Ectodermal cell (in vitro differentiated cells): ENCODE results near the gene PRKCA.

Experiments used
- H3K27ac ChIP-seq: 2 replicates; pipeline ENCODE4 v1.7.0; 2013; ENCODE audit warnings: mild to moderate bottlenecking, low read depth, low read length; ENCODE audit not compliant: insufficient read depth, poor library complexity, severe bottlenecking
- H3K27me3 ChIP-seq: 2 replicates; pipeline ENCODE4 v1.7.0; 2013; ENCODE audit warnings: mild to moderate bottlenecking, low read length; ENCODE audit not compliant: insufficient read depth, control insufficient read depth, poor library complexity, severe bottlenecking
- H3K36me3 ChIP-seq: one replicate; pipeline ENCODE4 v1.7.0; 2013; ENCODE audit warnings: low read length; ENCODE audit not compliant: control insufficient read depth, insufficient read depth
- H3K4me1 ChIP-seq: one replicate; pipeline ENCODE4 v1.7.0; 2013; ENCODE audit warnings: low read length; ENCODE audit not compliant: control insufficient read depth, insufficient read depth
- H3K4me3 ChIP-seq: 2 replicates; pipeline ENCODE4 v1.7.0; 2013; ENCODE audit warnings: low read depth, low read length, control low read depth; ENCODE audit not compliant: insufficient read depth
- H3K9me3 ChIP-seq: 2 replicates; pipeline ENCODE4 v1.7.0; 2013; ENCODE audit warnings: mild to moderate bottlenecking, low read length, moderate library complexity; ENCODE audit not compliant: control insufficient read depth
- WGBS, 2 experiments: methylation state at CpG; one replicate each; pipeline ENCODE4 v1.1.7; 2013; ENCODE audit warnings: missing lambda C conversion rate in 2 of 2; 5-methylcytosine and 5-hydroxymethylcytosine counted together

Gene PRKCA

DNA sequence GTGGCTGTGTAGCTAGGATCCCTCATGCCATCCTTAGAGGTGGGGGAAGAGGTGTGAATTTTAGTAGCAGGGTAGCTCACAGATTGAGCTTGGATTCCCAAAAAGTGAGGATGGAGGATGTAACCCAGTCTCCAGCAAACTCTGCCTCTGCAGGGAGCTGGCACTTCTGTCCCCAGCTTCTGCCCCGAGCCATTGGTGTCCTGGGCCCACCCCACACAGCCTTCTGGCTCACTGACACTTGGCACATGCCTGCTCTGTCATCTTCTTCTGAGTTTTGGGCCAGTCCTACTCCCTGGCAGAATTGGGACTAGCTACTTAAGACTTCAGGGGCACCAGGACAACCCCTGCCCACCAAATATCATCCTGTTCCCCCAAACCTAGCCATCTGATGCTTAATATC is 534.8 kb downstream of the PRKCA start:
- WGBS, 2 experiments, result 76 to 91% methylated on average over 1 of the region's 1 CpG
- Histone ChIP-seq H3K4me1 (no peaks in the 10 kb centered on the region), H3K9me3 (no peaks in the 10 kb centered on the region), H3K27ac (no peak overlapping the region), H3K4me3 (no peak overlapping the region), H3K27me3 (peaks cover 37% of the 10 kb centered on the region), H3K36me3 (no peaks in the 10 kb centered on the region)

DNA sequence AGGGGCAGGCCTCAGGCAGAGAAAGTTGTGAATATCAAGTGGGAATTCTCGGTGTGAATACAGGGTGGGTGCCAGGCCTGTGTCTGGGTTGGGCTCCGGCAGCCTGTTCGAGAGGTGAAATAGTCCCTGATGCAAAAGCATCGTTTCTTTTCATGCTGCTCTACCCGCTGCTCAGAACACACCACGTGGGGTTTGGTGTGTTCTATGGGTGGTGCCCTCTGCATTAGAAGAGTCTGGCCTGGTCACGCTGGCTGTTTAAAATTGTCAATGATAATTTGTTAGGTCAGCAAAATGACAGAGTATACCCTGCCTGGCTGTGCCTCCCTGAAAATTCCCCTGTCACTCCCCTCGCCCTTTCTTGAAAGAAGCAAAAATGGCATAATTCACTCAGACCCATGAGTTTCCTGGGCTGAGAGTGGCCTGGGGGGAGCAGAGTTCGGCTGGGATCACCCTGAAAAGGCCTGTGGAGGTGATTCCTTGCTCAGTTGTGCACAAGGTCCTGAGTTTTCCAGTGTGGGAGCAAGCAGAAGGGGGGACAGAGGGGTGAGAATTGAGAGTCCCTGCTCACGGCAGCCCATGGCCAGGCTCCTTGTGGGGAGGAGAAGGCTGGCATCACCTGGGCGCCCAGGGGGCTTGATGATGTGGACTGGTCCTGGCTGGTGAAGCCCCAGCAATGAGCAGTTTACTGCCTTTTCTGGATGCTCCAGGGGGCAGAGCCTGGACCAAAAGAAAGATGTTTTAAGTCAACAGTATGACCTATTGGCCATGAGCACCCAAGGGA is 535.7 kb downstream of the PRKCA start:
- Histone ChIP-seq H3K4me3 (no peak overlapping the region), H3K36me3 (no peaks in the 10 kb centered on the region), H3K27me3 (peaks cover 37% of the 10 kb centered on the region), H3K27ac (no peak overlapping the region), H3K9me3 (no peaks in the 10 kb centered on the region), H3K4me1 (no peaks in the 10 kb centered on the region)
- WGBS, 2 experiments, result 89 to 90% methylated on average over 11 of the region's 11 CpGs

DNA sequence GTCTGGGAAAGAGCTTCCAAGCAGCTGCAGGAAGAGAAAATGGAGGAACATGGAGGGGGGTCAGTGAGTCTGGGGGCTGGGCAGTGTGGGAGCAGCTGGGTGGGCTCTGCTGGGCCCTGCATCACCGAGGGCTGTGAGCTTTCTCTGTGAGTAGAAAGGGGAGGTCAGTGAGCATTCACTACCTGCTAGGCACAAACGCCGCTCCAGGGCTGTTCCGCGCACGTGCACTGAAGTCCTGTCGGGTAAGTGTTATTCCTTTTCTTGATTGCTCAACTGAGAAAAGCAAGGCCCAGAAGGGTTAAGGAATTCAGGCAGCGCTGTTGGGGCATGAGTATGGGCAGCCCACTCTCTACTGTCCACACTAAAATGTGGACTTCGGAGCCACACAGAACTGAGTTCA is 537.2 kb downstream of the PRKCA start:
- Histone ChIP-seq H3K4me1 (no peaks in the 10 kb centered on the region), H3K27me3 (peaks cover 27% of the 10 kb centered on the region), H3K27ac (no peak overlapping the region), H3K36me3 (no peaks in the 10 kb centered on the region), H3K4me3 (no peak overlapping the region), H3K9me3 (no peaks in the 10 kb centered on the region)
- WGBS, 2 experiments, result 93 to 95% methylated on average over 9 of the region's 9 CpGs

DNA sequence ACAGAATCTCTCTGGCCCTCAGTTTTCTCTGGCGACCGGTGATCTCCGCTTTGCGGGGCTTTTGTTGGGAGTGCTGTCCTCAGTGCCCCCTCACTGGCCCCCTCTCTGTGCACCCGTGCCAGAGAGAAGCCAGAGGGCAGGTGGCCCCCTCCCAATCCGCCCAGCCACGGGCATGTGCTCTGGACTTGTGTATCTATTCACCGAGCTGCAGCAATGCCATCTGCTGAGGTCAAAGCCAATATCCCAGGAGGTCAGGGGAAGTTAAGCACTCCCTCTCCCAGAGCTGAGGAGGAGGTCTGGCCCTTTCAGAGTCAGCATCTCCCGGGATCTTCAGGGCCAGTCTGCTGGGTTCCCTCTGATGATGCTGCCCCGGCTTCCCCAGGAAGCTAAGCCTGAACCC is 537.6 kb downstream of the PRKCA start:
- Histone ChIP-seq H3K4me1 (no peaks in the 10 kb centered on the region), H3K27me3 (peaks cover 23% of the 10 kb centered on the region), H3K4me3 (no peak overlapping the region), H3K9me3 (no peaks in the 10 kb centered on the region), H3K36me3 (no peaks in the 10 kb centered on the region), H3K27ac (no peak overlapping the region)
- 91% methylated on average over 10 of the region's 10 CpGs for WGBS, 2 experiments

DNA sequence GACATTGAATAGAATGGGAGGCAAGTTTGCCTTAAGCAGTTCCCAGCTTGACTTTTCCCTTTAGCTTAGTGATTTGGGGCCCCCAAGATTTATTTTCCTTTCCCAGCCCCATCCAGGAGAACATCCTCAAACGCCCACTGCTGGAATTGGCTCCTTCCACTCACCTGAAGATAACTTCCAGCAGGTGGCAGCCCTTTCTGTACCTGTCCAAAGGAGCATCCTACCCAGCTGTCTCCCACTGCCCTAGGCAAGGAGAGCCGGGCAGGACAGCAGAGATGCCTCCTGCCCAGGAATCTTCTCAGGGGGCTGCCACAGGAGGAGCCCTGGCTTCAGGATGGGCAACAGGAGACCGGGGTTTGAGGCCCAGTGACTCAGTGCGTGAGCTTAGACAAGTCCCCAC is 538.9 kb downstream of the PRKCA start:
- Histone ChIP-seq H3K4me1 (no peaks in the 10 kb centered on the region), H3K27ac (no peak overlapping the region), H3K27me3 (peaks cover 10% of the 10 kb centered on the region), H3K9me3 (no peaks in the 10 kb centered on the region), H3K36me3 (no peaks in the 10 kb centered on the region), H3K4me3 (no peak overlapping the region)
- WGBS, 2 experiments, result 65 to 67% methylated on average over 4 of the region's 4 CpGs

DNA sequence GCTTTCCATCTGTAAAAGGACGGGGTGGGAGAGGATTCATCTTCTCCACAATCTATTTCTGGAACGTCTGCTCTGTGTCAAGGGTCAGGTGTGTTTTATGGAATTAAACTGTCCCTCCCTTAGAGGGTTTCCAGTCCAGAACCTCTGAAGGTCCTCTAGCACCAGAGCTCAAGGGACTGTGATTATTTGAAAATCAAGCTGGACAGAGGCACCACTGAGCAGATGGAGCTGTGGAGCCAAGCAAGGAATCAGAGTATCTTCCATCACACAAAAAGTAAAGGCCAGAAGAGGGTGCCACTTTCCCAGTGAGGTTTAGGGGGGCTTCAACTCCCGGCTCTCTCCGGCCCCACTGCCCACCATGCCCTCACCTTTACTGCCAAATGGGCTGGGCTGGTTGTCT is 539.3 kb downstream of the PRKCA start:
- Histone ChIP-seq H3K9me3 (no peaks in the 10 kb centered on the region), H3K27ac (no peak overlapping the region), H3K4me3 (no peak overlapping the region), H3K27me3 (peaks cover 6% of the 10 kb centered on the region), H3K4me1 (no peaks in the 10 kb centered on the region), H3K36me3 (no peaks in the 10 kb centered on the region)
- 93 to 94% methylated on average over 3 to 4 of the region's 4 CpGs for WGBS, 2 experiments

DNA sequence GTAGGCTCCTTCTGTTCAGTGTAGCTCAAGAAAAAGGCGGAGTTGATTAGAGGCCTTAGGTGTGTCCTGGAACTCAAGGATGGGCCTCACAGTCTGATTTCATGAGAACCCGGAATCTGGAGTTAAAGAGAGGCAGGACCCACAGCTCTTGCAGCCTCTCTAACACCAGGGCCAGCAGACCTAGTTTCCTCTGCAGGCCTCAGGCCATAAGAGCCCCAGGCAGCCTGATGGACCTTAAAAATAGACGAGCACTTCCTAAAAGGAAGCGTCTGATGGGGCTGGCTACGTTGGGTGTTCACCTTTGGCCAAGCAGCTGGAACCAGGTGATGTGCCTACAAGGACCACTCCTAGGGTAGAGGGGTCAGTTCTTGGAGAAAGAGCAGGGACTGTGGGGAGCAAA is 540.1 kb downstream of the PRKCA start:
- Histone ChIP-seq H3K36me3 (no peaks in the 10 kb centered on the region), H3K4me3 (no peak overlapping the region), H3K27me3 (no peaks in the 10 kb centered on the region), H3K4me1 (no peaks in the 10 kb centered on the region), H3K9me3 (no peaks in the 10 kb centered on the region), H3K27ac (no peak overlapping the region)
- WGBS, 2 experiments, result 92 to 94% methylated on average over 5 of the region's 5 CpGs

DNA sequence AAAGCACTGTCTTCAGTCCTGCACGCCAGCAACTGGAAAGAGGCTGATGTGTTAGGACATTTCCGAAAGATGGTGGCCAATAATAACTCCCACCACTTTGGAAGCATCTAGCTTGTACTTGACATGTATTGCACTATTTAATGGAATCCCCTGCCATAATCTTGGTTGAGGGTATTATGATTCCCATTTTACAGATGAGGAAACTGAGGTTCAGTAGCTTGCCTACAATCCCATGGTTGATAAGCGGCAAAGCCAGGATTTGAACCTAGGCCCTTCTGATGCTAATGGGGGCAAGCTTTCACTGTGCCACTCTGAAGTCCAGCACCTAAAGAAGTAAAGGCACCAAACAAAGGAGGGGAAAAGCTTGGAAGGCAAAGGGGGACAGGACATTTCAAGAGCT is 540.5 kb downstream of the PRKCA start:
- H3K4me3 ChIP-seq, result no peak overlapping the region
- no peaks in the 10 kb centered on the region for H3K36me3 ChIP-seq
- WGBS, 2 experiments, result 94% methylated on average over 3 of the region's 3 CpGs
- no peaks in the 10 kb centered on the region for H3K27me3 ChIP-seq
- no peak overlapping the region for H3K27ac ChIP-seq
- H3K4me1 ChIP-seq, result no peaks in the 10 kb centered on the region
- H3K9me3 ChIP-seq, result no peaks in the 10 kb centered on the region

DNA sequence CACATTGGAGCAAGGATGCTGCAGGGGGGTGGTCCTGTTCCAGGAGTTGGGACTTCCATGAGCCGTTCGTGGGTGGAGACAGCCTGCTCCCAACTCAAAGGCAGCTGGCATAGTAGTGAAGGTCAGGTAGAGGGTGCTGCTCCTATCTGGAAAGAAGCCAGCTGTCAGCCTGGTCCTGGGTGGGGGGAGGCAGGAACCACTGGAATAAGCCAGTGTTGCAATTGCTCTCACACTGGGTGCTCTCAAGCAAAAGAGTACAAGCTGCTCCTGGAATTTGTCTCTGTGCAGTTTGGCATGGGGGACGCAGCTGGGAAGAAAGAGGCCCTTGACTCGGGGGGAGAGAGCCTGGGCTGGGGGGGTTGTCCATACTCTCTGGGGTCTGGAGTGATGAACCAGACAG is 541.2 kb downstream of the PRKCA start:
- Histone ChIP-seq H3K4me1 (no peaks in the 10 kb centered on the region), H3K27me3 (no peaks in the 10 kb centered on the region), H3K27ac (no peak overlapping the region), H3K36me3 (no peaks in the 10 kb centered on the region), H3K9me3 (no peaks in the 10 kb centered on the region), H3K4me3 (no peak overlapping the region)
- WGBS, 2 experiments, result 86 to 97% methylated on average over 4 of the region's 4 CpGs

DNA sequence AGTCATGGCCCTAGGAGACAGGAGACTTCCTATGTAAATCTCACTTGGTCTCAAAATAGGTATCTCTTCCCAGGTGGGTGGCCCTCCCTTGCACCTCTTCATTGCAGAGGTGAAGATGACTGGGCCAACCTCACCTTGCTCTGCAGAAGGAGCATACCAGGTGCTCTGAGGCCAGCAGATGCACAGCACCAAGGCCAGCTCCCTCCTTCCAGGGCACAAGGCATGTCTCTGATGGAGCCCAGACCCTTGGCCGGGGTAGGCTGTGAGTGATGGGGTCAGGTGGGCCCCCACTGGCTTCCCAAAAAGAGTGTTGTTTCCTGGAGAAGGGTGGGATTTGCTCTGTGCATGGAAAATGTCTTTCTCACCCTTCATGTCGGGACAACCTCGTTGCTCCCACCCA is 545.3 kb downstream of the PRKCA start:
- H3K36me3 ChIP-seq, result no peaks in the 10 kb centered on the region
- no peak overlapping the region for H3K27ac ChIP-seq
- H3K4me3 ChIP-seq, result no peak overlapping the region
- no peaks in the 10 kb centered on the region for H3K27me3 ChIP-seq
- 79 to 82% methylated on average over 3 of the region's 3 CpGs for whole genome bisulfite sequencing, 2 experiments
- no peaks in the 10 kb centered on the region for H3K4me1 ChIP-seq
- no peaks in the 10 kb centered on the region for H3K9me3 ChIP-seq

DNA sequence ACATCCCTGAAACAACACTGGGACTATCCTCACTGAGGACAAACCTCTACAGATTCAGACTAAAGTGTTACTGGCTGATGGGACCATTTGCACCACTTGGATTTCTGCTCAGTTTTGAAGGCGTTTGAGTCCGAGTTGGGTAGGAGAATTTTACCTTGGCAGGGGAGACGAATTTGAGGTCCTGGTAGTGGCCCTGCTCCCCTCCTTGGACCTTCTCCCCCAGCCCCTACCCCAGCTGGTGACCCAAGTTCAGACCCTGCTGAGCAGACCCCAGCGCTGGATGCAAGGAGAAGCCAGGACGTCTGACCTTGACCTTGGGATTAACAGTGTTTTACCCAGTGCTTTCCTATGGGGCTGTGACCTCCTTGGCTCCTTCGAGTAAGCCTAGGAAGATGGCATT is 546.1 kb downstream of the PRKCA start:
- no peaks in the 10 kb centered on the region for H3K4me1 ChIP-seq
- no peak overlapping the region for H3K27ac ChIP-seq
- H3K27me3 ChIP-seq, result no peaks in the 10 kb centered on the region
- 90 to 92% methylated on average over 6 of the region's 6 CpGs for WGBS, 2 experiments
- no peaks in the 10 kb centered on the region for H3K9me3 ChIP-seq
- H3K4me3 ChIP-seq, result no peak overlapping the region
- H3K36me3 ChIP-seq, result no peaks in the 10 kb centered on the region
